Right lobe of liver (tissue), 4 donors: ENCODE results near the gene TNFRSF21.

Experiments used
- POLR2A ChIP-seq: fragments of 450-650 bp; IDR thresholded peaks from one replicate; pipeline ENCODE4 v1.6.1; 2017; ENCODE audit warnings: antibody characterized with exemption, mild to moderate bottlenecking
- TF ChIP-seq, protein P1 (sequence below), 4 donors: fragments of 200-600 bp in 3 of 4; fragments of 450-650 bp in 1 of 4; IDR thresholded peaks; one replicate each; pipeline versions ENCODE4 v1.5.1 to v1.8.0; 2016 to 2022; ENCODE audit warnings: antibody characterized with exemption in 4 of 4, mild to moderate bottlenecking in 2 of 4
- donor health status: DM: no; HTN: no; CAD: no.
- donor health status: DM: no; HTN: no; CAD: no.
- donor health status: DM: no; HTN: yes; CAD: no.

DNA sequence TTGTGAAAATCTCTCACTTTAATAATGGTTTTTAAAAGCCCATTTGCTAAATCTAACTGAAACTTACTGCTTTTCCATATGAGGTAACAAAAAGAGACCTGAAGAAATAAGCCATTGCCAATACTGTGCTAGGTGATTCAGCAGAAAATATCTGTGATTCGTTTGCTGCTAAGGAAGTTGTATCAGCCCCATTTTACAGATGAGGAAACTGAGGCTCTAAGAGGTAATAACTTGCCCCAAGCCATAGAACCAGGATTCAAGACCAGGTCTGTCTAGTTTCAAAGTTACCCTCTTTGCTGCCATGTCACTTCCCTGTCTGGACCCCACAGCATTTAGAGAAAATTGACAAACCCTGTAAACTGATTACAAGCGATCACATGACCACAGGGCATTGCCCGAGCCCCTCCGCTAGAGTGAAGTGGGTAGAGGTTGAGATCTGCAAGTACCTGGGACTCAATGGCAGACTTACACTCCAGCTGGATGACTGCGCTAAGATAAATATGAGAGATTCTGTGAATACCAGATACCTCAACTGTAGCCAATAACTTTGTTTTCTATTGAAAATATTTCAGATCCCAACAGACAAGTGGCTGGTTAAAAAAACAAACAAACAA is 69.3 kb downstream of the TNFRSF21 start:
- TF ChIP-seq, protein P1, sequence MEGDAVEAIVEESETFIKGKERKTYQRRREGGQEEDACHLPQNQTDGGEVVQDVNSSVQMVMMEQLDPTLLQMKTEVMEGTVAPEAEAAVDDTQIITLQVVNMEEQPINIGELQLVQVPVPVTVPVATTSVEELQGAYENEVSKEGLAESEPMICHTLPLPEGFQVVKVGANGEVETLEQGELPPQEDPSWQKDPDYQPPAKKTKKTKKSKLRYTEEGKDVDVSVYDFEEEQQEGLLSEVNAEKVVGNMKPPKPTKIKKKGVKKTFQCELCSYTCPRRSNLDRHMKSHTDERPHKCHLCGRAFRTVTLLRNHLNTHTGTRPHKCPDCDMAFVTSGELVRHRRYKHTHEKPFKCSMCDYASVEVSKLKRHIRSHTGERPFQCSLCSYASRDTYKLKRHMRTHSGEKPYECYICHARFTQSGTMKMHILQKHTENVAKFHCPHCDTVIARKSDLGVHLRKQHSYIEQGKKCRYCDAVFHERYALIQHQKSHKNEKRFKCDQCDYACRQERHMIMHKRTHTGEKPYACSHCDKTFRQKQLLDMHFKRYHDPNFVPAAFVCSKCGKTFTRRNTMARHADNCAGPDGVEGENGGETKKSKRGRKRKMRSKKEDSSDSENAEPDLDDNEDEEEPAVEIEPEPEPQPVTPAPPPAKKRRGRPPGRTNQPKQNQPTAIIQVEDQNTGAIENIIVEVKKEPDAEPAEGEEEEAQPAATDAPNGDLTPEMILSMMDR (IDR thresholded peaks at IDR 0.05), result no peak
- TF ChIP-seq POLR2A, result no peak
